ENCODE data around the gene ACOX3.

DNA sequence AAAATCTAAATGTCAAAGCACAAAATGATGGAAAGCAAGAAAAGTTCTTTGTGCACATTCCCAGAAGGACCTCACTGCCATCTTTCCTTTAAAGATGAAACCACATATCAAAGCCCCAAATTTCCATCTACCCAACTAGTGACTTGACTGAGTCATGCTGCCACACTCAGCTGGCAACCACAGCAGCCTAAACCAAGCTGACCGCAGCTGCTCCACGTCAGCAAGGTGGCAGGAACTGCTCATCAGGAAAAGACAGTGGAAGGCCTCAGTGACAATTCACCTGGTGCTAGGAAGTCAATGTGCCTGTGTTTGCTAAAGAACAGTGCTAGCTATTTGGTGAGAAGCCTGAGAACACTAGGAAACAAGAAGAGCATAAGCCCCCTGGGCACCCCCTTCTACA lies 26.1 kb downstream of the ACOX3 start:
- TF ChIP-seq, protein P1, sequence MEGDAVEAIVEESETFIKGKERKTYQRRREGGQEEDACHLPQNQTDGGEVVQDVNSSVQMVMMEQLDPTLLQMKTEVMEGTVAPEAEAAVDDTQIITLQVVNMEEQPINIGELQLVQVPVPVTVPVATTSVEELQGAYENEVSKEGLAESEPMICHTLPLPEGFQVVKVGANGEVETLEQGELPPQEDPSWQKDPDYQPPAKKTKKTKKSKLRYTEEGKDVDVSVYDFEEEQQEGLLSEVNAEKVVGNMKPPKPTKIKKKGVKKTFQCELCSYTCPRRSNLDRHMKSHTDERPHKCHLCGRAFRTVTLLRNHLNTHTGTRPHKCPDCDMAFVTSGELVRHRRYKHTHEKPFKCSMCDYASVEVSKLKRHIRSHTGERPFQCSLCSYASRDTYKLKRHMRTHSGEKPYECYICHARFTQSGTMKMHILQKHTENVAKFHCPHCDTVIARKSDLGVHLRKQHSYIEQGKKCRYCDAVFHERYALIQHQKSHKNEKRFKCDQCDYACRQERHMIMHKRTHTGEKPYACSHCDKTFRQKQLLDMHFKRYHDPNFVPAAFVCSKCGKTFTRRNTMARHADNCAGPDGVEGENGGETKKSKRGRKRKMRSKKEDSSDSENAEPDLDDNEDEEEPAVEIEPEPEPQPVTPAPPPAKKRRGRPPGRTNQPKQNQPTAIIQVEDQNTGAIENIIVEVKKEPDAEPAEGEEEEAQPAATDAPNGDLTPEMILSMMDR (IDR thresholded peaks at IDR 0.05; ENCODE audit: low read depth, low read length, missing input control), result no peak
- TF ChIP-seq TAF1 (conservative IDR thresholded peaks at IDR 0.05) (no peak), YY1 (IDR thresholded peaks at IDR 0.05) (no peak), EGR1 (IDR thresholded peaks at IDR 0.05; ENCODE audit: low read depth in 2 of 2) (no peak), RXRA (IDR thresholded peaks at IDR 0.05) (no peak), ZBTB33 (IDR thresholded peaks at IDR 0.05) (no peak), JUND (IDR thresholded peaks at IDR 0.05) (no peak), SP1 (IDR thresholded peaks at IDR 0.05) (no peak), NR2F2 (IDR thresholded peaks at IDR 0.05) (no peak), GABPA (IDR thresholded peaks at IDR 0.05 in 1 of 2, conservative IDR thresholded peaks at IDR 0.05 in 1 of 2) (no peak), RAD21 (IDR thresholded peaks at IDR 0.05) (no peak)
- TF ChIP-seq, protein P2, sequence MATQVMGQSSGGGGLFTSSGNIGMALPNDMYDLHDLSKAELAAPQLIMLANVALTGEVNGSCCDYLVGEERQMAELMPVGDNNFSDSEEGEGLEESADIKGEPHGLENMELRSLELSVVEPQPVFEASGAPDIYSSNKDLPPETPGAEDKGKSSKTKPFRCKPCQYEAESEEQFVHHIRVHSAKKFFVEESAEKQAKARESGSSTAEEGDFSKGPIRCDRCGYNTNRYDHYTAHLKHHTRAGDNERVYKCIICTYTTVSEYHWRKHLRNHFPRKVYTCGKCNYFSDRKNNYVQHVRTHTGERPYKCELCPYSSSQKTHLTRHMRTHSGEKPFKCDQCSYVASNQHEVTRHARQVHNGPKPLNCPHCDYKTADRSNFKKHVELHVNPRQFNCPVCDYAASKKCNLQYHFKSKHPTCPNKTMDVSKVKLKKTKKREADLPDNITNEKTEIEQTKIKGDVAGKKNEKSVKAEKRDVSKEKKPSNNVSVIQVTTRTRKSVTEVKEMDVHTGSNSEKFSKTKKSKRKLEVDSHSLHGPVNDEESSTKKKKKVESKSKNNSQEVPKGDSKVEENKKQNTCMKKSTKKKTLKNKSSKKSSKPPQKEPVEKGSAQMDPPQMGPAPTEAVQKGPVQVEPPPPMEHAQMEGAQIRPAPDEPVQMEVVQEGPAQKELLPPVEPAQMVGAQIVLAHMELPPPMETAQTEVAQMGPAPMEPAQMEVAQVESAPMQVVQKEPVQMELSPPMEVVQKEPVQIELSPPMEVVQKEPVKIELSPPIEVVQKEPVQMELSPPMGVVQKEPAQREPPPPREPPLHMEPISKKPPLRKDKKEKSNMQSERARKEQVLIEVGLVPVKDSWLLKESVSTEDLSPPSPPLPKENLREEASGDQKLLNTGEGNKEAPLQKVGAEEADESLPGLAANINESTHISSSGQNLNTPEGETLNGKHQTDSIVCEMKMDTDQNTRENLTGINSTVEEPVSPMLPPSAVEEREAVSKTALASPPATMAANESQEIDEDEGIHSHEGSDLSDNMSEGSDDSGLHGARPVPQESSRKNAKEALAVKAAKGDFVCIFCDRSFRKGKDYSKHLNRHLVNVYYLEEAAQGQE (IDR thresholded peaks at IDR 0.05), result no peak
- TF ChIP-seq, protein P3, sequence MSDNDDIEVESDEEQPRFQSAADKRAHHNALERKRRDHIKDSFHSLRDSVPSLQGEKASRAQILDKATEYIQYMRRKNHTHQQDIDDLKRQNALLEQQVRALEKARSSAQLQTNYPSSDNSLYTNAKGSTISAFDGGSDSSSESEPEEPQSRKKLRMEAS (IDR thresholded peaks at IDR 0.05), result no peak
- TF ChIP-seq, protein P4, sequence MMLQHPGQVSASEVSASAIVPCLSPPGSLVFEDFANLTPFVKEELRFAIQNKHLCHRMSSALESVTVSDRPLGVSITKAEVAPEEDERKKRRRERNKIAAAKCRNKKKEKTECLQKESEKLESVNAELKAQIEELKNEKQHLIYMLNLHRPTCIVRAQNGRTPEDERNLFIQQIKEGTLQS (IDR thresholded peaks at IDR 0.05), result no peak

Data from liver (tissue), 3 donors.